ENCODE results near the gene BICDL1.

- TF ChIP-seq CTCF (conservative IDR thresholded peaks at IDR 0.05), result no peak
- no peak for TF ChIP-seq EZH2 (IDR thresholded peaks at IDR 0.05; ENCODE audit: low read depth)
These were observed 103.7 kb downstream of the BICDL1 start for GRCh38 chr12:120092551-120093335.

Data from PC-9 (cell line).